Ishikawa (cell line): ENCODE data around the gene EXPH5.

Experiments
- CEBPB ChIP-seq: IDR thresholded peaks from 2 replicates; pipeline ENCODE4 v1.6.1; 2012
- CREB1 ChIP-seq: IDR thresholded peaks from 2 replicates; pipeline ENCODE4 v1.6.1; 2012; ENCODE audit warnings: low read depth
- EGR1 ChIP-seq: IDR thresholded peaks from 2 replicates; pipeline ENCODE4 v1.6.1; 2012
- EP300 ChIP-seq: IDR thresholded peaks from 2 replicates; pipeline ENCODE4 v1.6.1; 2012; ENCODE audit warnings: borderline replicate concordance
- FOXM1 ChIP-seq: IDR thresholded peaks from 2 replicates; pipeline ENCODE4 v1.6.1; 2012; ENCODE audit warnings: low read depth, borderline replicate concordance
- MAX ChIP-seq: IDR thresholded peaks from 2 replicates; pipeline ENCODE4 v1.6.1; 2012
- NFIC ChIP-seq: IDR thresholded peaks from 2 replicates; pipeline ENCODE4 v1.6.1; 2012
- RAD21 ChIP-seq: IDR thresholded peaks from 2 replicates; pipeline ENCODE4 v1.6.1; 2012; ENCODE audit warnings: low read depth
- REST ChIP-seq: IDR thresholded peaks from 2 replicates; pipeline ENCODE4 v1.6.1; 2012; ENCODE audit warnings: low read depth, mild to moderate bottlenecking
- TAF1 ChIP-seq: IDR thresholded peaks from 2 replicates; pipeline ENCODE4 v1.6.1; 2012; ENCODE audit warnings: low read depth, mild to moderate bottlenecking
- TCF12 ChIP-seq: IDR thresholded peaks from 2 replicates; pipeline ENCODE4 v1.6.1; 2012; ENCODE audit warnings: low read depth
- TEAD4 ChIP-seq: IDR thresholded peaks from 2 replicates; pipeline ENCODE4 v1.6.1; 2012
- USF1 ChIP-seq: IDR thresholded peaks from 2 replicates; pipeline ENCODE4 v1.6.1; 2012
- YY1 ChIP-seq: IDR thresholded peaks from 2 replicates; pipeline ENCODE4 v1.6.1; 2012; ENCODE audit warnings: low read depth
- ZBTB7A ChIP-seq: IDR thresholded peaks from 2 replicates; pipeline ENCODE4 v1.6.1; 2012; ENCODE audit warnings: low read depth

The EXPH5 gene

GRCh38 chr11:108622341-108622740 is 28.8 kb upstream of the EXPH5 start:
- no peak for TF ChIP-seq CREB1
- no peak for TF ChIP-seq TEAD4

GRCh38 chr11:108620958-108621772 is 27.6 kb upstream of the EXPH5 start:
- TF ChIP-seq TEAD4: no peak
- no peak for TF ChIP-seq TAF1
- no peak for TF ChIP-seq FOXM1
- TF ChIP-seq ZBTB7A: no peak
- no peak for TF ChIP-seq YY1
- TF ChIP-seq RAD21: no peak
- no peak for TF ChIP-seq NFIC
- TF ChIP-seq EP300: no peak
- TF ChIP-seq USF1: no peak
- no peak for TF ChIP-seq CREB1
- no peak for TF ChIP-seq REST
- no peak for TF ChIP-seq MAX
- no peak for TF ChIP-seq EGR1
- TF ChIP-seq CEBPB: no peak
- no peak for TF ChIP-seq TCF12

GRCh38 chr11:108618529-108618928 is 25.0 kb upstream of the EXPH5 start:
- TF ChIP-seq TAF1: no peak
- TF ChIP-seq REST: no peak
- TF ChIP-seq ZBTB7A: no peak

GRCh38 chr11:108617055-108617454 is 23.5 kb upstream of the EXPH5 start:
- TF ChIP-seq REST (no peak), TEAD4 (no peak), EP300 (no peak), NFIC (no peak)

- TF ChIP-seq TEAD4: peak; percentile 62
- no peak for TF ChIP-seq RAD21
- TF ChIP-seq EP300: peak; percentile 45; the same call in 1 of the 2 replicates
Measured at GRCh38 chr11:108616549-108616948, 23.0 kb upstream of the EXPH5 start.

GRCh38 chr11:108614086-108614485 is 20.5 kb upstream of the EXPH5 start:
- no peak for TF ChIP-seq YY1
- no peak for TF ChIP-seq ZBTB7A
- no peak for TF ChIP-seq USF1
- TF ChIP-seq REST: no peak
- TF ChIP-seq RAD21: no peak
- no peak for TF ChIP-seq MAX
- TF ChIP-seq TEAD4: no peak
- no peak for TF ChIP-seq CEBPB
- no peak for TF ChIP-seq EP300
